A549 (cell line): ENCODE data around the gene TESK2.

Experiments used
- PBX3 ChIP-seq: IDR thresholded peaks from 2 replicates; pipeline ENCODE4 v1.6.1; 2012
- POLR2A ChIP-seq: IDR thresholded peaks from 2 replicates; pipeline ENCODE4 v1.6.1; 2012; ENCODE audit warnings: mild to moderate bottlenecking, low read length
- TF ChIP-seq, protein P1 (sequence below): fragments of >200 bp; sonication (Bioruptor Twin); formaldehyde crosslinking; IDR thresholded peaks from 3 replicates; pipeline ENCODE4 v1.5.1; 2016

GRCh38 chr1:45348020-45348419 lies 142.9 kb downstream of the TESK2 start:
- TF ChIP-seq, protein P1, sequence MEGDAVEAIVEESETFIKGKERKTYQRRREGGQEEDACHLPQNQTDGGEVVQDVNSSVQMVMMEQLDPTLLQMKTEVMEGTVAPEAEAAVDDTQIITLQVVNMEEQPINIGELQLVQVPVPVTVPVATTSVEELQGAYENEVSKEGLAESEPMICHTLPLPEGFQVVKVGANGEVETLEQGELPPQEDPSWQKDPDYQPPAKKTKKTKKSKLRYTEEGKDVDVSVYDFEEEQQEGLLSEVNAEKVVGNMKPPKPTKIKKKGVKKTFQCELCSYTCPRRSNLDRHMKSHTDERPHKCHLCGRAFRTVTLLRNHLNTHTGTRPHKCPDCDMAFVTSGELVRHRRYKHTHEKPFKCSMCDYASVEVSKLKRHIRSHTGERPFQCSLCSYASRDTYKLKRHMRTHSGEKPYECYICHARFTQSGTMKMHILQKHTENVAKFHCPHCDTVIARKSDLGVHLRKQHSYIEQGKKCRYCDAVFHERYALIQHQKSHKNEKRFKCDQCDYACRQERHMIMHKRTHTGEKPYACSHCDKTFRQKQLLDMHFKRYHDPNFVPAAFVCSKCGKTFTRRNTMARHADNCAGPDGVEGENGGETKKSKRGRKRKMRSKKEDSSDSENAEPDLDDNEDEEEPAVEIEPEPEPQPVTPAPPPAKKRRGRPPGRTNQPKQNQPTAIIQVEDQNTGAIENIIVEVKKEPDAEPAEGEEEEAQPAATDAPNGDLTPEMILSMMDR: no peak
- TF ChIP-seq PBX3: no peak
- no peak for TF ChIP-seq POLR2A
